DMS79 treated with DMSO at 0.1 percent for 48 hours (cell line): ENCODE measurements around the gene LCE3B.

Source experiments
- DNase-seq: peaks from one replicate; lab custom pipeline; 2025; lab: John Stamatoyannopoulos, UW

Gene LCE3B

GRCh38 chr1:152658649-152659048 lies 45.0 kb downstream of the LCE3B start:
- no peak for DNase-seq

DNA sequence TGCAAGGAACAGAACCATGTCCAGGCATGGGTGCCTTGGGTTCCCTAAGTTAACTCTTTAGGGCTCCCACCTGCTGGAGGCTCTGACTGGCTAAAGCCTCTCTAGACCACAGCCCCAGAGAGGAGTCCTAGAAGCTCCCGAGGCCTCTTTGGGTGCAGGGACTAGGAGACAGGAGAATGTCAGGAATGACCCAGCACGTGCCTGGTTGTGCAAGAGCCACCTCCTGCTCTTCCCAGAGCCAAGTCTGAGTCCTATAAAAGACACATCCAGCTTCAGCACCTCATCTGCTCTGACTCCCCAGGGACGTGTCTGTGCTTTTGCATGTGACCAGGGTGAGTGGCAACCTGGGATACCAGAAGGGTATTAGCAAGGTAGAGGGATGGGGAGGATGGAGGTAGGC lies 49.5 kb downstream of the LCE3B start, which contains the start of gene LCE2D:
LCE2D (plus strand) TSS at position 283 of the 400 bp plus-strand sequence. CDS start 726 bp downstream, outside the sequence.
- no peak for DNase-seq
